Amniotic epithelial cell (primary cell): ENCODE results near the gene ARHGEF17.
A peak's percentile ranks its signal among the peaks of the same experiment; 100 is the strongest.

Experiments used
- DNase-seq: peaks from one replicate; pipeline ENCODE4 v3.0.0-alpha.2; 2010; ENCODE audit warnings: low read depth

The ARHGEF17 gene

DNA sequence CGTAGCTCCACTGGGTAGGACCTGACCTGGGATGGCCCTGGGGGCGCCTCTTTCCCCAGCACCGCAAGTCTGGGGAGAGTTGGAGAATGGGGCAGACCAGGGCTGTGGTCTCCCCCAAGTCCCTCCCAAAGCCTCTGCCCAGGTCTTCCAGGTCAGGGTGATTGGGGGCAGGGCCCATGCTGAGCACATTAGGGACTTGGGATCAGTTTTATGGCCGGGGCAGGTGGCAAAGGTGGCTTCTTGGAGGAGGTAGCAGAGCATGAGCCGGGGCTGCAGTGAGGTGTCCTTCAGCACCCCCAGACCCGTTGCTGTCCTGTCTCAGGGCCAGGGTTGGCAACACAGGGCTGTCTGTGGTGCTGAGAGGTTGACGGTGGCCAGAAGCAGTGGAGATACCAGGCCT lies 74.1 kb downstream of the ARHGEF17 start:
- DNase-seq = no peak

GRCh38 chr11:73382747-73383146 lies 74.7 kb downstream of the ARHGEF17 start:
- no peak for DNase-seq

DNA sequence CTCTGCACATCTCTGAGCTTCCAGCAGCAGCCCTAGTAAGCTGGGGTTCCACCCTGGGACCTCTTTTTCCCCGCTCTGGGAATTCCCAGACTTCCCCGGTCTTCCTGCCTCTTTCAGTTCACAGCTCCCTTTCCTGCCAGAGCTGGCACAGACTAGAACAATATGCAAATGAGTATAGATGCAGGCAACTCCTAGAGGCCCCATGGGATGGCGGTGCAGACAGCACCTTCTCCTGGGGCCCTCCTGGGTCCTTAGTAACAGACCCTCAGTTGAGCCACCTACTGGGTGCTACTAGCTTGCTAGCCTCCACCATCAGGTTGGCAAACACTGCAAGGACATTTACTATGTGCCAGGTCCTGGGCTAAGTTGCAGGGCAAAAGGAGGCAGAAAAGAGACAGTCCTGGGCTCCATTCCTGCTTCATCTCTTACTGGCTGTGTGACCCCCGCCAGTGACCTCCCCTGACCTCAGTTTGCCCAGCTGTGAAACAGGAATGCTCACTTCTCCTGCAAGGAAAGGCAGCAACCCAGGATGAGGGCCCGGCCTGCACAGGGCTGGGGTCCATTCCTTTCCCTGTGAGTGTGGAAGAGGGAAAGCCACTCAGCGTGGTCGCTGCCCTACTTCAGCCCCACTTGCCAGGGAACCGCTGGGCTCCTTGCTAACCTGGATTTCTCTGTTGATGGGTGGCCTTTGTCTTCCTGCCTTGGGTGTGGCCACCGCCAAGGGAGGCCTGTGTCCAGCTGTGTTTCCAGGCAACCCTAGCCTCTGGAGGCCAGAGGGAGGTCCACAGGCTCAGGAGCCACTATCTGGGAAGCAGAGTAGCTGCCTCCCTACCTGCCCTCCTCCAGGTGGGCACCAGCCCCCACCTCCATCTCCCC lies 75.4 kb downstream of the ARHGEF17 start:
- peak; percentile 37 for DNase-seq

DNA sequence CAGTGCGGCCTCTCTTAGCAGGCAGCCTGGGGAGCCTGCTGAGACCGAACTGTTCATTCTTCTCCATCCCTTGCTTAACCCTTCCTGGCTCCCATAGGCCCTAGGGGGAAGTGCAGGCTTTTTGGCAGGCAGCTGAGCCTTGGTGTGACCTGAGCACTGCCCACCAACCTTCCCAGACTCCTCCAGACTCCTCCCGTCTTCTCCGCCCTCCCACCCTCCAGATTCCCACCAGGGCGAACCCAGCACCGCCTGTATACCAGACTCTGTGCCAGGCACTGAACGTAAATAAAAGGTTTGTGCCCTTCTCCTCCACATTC lies 76.0 kb downstream of the ARHGEF17 start:
- no peak for DNase-seq

DNA sequence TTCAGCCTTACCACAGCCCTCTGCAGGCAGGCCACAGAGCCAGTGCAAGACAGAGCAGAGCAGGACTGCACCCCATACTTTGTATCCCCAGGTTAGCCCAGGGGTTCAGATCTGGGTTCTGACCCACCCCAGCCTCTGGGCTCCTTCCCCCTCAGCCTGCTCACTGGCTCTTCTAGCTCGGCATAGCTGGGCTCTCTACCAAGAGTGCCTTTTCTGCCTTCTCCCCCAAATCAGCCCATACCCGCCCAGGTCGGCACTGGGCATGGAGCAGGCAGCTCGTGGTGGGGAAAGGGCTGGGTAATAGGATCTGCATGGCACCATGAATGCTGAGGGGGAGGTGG lies 76.4 kb downstream of the ARHGEF17 start:
- no peak for DNase-seq

GRCh38 chr11:73384872-73385689 lies 77.0 kb downstream of the ARHGEF17 start:
- DNase-seq = peak; percentile 31

DNA sequence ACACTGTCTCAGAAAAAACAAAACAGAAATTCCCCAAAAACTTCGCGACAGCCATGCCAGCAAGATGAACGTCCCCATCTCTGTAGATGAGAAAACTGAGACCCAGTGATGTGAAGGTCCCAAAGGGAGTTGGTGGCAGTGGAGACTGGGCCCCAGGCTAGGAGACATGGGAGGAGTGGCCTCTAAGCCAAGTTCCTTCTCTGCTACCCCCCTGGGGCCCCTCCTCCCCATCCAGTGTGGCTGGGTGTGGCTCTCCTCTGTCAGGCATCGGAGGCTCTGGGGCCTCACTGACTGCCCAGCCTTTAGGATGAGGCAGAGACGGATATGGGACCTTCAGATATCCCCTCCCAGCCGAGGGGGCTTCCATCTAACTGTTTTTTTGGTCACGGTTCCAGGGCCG lies 77.9 kb downstream of the ARHGEF17 start:
- no peak for DNase-seq

DNA sequence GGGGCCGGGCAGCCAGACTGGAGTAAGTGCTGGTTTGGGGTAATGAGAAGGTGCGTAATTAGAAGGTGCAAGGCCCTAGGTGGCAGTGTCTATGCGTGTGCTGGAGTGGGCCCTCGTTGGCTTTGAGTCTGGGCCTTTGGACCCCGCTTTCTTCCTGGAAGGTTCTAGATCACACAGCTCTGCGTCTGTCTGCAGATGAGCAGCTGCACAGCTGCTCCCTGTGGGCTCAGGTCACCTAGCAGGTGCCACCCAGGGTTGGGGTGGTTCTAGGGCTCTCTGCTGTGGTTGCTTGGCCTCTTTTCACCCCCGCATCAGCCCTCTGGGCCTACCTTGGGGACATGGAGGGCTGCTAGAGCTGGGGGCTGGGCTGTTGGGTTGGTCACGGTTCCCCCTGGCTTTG lies 78.5 kb downstream of the ARHGEF17 start:
- DNase-seq = no peak

DNA sequence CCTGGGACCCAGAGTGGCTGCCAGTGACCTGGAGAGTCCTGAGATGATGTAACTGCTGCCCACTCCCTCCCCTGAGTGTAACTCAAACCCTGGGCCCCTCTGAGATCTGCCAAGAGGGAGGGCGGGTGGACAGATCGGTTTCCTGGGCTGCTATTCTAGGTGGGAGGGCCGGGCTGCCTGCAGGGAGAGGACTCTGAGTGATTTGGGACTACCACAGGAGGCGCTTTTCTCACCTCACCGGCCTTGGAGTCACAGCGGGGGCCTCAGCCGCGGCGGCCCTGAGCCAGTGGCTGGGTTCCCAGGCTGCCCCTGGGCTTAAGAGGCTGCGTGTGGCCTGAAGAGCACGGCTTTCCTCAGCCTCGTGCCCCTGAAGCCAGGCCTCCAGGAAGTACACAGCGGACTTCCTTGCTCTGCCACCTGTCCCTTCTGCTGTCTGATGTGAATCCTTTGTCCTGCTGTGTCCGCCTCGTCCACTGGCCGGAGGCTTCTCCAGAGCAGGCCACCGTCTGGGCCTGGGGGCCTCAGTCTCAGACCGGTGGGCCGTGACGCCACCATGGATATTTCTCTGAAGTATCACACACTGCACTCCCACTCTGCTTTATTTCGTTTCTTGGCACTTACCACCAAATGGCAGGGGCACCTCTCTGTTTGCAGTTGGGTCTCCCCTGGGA lies 79.7 kb downstream of the ARHGEF17 start:
- DNase-seq = no peak

GRCh38 chr11:73388265-73389133 lies 80.4 kb downstream of the ARHGEF17 start:
- DNase-seq = no peak

DNA sequence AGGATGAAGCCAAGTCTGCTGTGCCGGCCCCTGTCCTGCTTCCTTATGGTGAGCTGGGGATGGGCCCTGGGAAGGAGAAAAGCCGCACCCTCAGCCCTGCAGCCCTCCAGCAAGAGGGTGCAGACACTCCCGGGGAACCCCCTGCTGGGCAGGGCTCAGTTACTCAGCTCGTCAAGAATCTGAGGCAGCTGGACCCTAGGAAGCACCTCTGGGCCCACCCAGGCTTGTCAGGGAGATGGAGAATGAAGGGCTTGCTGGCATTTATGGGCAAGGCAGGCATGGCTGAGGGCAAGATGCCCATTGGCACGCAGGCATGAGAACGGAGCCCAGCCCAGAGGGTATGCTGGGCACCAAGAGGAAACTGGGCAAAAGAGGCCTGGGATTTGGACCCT lies 81.1 kb downstream of the ARHGEF17 start:
- no peak for DNase-seq

DNA sequence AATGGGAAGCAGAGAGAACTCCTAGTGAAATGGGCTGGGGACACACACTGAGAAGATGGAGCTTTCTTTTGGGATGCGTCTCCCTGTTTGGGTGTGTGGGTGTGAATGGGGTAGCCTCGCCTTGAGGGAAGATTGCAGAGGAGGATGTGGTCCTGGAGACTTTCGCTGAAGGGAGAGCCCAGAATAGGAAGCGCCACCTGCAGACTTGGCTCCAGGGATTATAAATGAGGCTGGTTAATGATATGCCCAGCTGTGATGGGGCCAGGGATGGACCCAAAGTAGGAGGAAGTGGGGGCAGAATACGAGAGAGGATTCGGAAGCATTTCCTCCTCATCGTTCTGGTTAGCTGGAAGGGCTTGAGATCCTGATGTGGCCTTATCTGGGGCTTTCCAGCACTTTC lies 81.8 kb downstream of the ARHGEF17 start:
- no peak for DNase-seq

- DNase-seq = no peak
Measured at GRCh38 chr11:73390601-73391565, 82.8 kb downstream of the ARHGEF17 start.

DNA sequence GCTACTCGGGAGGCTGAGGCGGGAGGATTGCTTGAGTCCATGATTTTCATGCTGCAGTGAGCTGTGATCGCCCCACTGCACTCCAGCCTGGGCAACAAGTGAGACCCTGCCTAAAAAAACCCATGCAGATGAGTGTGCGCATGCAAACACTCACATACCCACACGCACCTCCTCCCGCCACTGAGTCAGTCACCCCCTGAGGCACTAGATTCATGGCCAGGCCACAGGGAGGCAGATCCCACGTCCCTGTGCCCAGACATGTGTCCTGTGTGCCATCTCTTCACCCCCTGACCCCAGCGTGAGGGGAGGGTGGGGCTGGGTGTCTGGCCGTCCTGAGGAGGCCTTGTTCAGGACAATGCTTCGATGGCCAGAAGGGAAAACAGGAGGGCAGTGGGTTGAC lies 83.6 kb downstream of the ARHGEF17 start:
- DNase-seq = no peak

DNA sequence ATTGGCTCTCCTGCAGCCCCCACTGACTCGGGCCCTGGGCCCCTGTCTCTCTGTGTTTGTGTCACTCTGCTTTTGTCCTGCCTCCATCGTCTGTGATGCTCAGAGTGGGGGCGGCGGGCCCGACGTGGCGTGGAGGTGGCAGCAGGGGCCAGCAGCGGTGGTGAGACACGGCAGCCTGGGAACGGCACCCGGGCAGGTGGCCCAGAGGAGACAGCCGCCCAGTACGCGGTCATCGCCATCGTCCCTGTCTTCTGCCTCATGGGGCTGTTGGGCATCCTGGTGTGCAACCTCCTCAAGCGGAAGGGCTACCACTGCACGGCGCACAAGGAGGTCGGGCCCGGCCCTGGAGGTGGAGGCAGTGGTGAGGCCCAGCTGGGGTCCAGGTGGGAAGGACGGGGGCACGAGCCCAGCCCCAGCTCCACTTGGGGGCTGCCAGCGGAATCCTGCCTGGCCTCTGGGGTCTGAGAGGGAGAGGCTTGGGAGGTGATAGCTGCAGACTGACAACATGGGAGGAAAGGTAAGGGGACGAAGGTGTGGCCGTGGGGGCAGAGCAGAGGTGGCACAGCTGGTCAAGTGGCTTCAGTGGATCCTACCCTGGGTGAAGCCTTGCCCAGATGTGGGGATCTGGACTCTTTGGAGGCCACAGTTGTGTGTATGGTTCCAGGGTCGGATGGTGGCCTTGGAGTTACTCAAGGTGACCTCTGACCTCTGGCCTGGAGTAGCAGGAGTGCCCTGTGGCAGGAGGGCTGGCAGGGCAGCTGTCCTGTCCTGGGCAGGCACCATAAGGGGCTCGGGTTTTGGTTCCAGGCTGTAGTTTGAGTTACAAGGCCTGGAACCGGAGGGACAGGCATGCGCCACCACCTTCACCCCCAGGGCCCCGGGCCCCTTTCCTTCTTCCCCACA lies 84.3 kb downstream of the ARHGEF17 start:
- DNase-seq = no peak

- DNase-seq = no peak
Measured at GRCh38 chr11:73393011-73393380, 84.9 kb downstream of the ARHGEF17 start.

DNA sequence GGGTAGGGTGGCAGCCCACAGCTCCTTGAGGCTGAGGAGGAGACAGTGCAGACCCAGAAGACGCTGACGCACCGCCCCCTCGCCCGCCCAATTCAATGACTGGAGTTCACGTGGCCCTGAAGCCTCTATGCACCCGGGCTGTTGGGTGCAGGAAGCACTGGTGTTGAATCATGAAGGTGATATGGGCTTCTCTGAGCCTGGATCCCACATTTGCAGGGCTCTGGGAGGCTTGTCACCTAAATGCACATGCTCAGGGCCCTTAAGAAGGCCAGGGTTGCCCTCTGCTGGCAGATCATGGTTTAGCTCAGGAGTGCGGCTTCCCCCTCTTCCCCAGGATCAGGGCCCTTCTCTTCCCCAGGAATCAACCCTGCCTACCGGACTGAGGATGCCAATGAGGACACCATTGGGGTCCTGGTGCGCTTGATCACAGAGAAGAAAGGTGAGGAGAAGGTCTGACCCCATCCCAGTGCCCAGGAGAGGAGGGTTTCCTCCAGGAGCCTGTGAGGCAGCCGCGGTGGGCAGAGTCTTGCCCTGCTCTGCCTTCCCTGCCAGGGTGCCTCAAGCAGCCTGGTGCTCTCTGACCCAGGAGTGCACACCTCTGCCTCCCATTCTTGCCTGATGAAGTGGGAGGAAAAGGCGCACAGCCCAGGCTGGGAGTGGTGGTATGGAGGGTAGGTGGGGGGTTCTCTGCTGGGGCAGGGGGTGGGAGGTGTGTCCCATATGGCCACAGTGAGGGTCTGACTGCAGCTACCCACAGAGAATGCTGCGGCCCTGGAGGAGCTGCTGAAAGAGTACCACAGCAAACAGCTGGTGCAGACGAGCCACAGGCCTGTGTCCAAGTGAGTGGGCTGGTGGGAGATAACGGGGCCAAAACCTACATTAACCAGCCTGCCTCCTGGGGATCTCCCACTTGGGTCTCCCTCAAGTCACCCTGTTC lies 85.7 kb downstream of the ARHGEF17 start:
- DNase-seq = peak; percentile 76

- DNase-seq = no peak
Measured at GRCh38 chr11:73394416-73395296, 86.6 kb downstream of the ARHGEF17 start.
